HL-60 (cell line): ENCODE results near the gene DMD.

Source experiments
- GABPA ChIP-seq: IDR thresholded peaks from 2 replicates; pipeline ENCODE4 v1.6.1; 2012; ENCODE audit warnings: low read depth
- POLR2AphosphoS5 ChIP-seq: IDR thresholded peaks from 2 replicates; pipeline ENCODE4 v1.6.1; 2012; ENCODE audit warnings: low read depth
- SPI1 ChIP-seq: IDR thresholded peaks from 2 replicates; pipeline ENCODE4 v1.6.1; 2012; ENCODE audit warnings: low read depth, mild to moderate bottlenecking, borderline replicate concordance
- TF ChIP-seq, protein P1 (sequence below): IDR thresholded peaks from one replicate; pipeline ENCODE4 v1.5.1; 2011; ENCODE audit warnings: low read length, control low read depth, inconsistent platforms; ENCODE audit not compliant: insufficient read depth
- TF ChIP-seq, protein P2 (sequence below): IDR thresholded peaks from 2 replicates; pipeline ENCODE4 v1.6.1; 2012; ENCODE audit warnings: low read depth; ENCODE audit not compliant: insufficient replicate concordance

DNA sequence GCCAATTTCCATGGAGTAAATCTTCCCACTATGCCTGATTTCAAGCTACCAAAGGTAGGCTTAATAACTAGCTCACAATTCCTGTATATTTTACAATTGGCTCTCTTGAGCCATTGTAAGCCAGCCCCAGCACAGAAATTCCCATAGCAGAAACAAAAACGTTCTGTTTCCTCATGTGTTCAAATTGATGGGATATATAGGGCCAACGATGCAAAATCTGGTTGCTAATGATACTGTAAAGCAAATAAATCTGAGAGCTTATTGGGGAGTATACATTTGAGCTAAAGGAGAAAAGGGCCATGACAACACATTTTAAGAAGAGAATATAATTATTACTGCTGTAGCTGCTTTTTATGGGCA lies 1872.4 kb downstream of the DMD start:
- TF ChIP-seq, protein P1, sequence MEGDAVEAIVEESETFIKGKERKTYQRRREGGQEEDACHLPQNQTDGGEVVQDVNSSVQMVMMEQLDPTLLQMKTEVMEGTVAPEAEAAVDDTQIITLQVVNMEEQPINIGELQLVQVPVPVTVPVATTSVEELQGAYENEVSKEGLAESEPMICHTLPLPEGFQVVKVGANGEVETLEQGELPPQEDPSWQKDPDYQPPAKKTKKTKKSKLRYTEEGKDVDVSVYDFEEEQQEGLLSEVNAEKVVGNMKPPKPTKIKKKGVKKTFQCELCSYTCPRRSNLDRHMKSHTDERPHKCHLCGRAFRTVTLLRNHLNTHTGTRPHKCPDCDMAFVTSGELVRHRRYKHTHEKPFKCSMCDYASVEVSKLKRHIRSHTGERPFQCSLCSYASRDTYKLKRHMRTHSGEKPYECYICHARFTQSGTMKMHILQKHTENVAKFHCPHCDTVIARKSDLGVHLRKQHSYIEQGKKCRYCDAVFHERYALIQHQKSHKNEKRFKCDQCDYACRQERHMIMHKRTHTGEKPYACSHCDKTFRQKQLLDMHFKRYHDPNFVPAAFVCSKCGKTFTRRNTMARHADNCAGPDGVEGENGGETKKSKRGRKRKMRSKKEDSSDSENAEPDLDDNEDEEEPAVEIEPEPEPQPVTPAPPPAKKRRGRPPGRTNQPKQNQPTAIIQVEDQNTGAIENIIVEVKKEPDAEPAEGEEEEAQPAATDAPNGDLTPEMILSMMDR, result no peak
- TF ChIP-seq, protein P2, sequence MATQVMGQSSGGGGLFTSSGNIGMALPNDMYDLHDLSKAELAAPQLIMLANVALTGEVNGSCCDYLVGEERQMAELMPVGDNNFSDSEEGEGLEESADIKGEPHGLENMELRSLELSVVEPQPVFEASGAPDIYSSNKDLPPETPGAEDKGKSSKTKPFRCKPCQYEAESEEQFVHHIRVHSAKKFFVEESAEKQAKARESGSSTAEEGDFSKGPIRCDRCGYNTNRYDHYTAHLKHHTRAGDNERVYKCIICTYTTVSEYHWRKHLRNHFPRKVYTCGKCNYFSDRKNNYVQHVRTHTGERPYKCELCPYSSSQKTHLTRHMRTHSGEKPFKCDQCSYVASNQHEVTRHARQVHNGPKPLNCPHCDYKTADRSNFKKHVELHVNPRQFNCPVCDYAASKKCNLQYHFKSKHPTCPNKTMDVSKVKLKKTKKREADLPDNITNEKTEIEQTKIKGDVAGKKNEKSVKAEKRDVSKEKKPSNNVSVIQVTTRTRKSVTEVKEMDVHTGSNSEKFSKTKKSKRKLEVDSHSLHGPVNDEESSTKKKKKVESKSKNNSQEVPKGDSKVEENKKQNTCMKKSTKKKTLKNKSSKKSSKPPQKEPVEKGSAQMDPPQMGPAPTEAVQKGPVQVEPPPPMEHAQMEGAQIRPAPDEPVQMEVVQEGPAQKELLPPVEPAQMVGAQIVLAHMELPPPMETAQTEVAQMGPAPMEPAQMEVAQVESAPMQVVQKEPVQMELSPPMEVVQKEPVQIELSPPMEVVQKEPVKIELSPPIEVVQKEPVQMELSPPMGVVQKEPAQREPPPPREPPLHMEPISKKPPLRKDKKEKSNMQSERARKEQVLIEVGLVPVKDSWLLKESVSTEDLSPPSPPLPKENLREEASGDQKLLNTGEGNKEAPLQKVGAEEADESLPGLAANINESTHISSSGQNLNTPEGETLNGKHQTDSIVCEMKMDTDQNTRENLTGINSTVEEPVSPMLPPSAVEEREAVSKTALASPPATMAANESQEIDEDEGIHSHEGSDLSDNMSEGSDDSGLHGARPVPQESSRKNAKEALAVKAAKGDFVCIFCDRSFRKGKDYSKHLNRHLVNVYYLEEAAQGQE, result no peak
- TF ChIP-seq POLR2AphosphoS5 (no peak), GABPA (no peak), SPI1 (no peak)
